GM23248 (cell line): ENCODE measurements around the gene RASSF5.

ENCODE experiments used
- EZH2 ChIP-seq: fragments of 200-600 bp; sonication (generic); IDR thresholded peaks from 2 replicates; pipeline ENCODE4 v1.6.1; 2018; ENCODE audit warnings: antibody characterized with exemption, mild to moderate bottlenecking; ENCODE audit not compliant: insufficient read depth, poor library complexity, severe bottlenecking
- EZH2phosphoT487 ChIP-seq: fragments of 200-600 bp; sonication (generic); IDR thresholded peaks from 2 replicates; pipeline ENCODE4 v1.6.1; 2018; ENCODE audit warnings: antibody characterized with exemption, moderate library complexity, mild to moderate bottlenecking, low read depth; ENCODE audit not compliant: insufficient read depth

- TF ChIP-seq EZH2phosphoT487 (no peak), EZH2 (no peak)
Observed at GRCh38 chr1:206509612-206510257, 2.4 kb downstream of the RASSF5 start.
